K562 (cell line): ENCODE results near the gene C1orf105. TPM values are rescaled to one million over a fixed set of nuclear protein-coding genes. Genes with fewer than 3 reads are reported as not detected.

Experiments used
- ATAC-seq: fragments of 200-7000 bp; cut with Tn5 transposase; 3 replicates; pipeline ENCODE4 v1.9.1; 2020; ENCODE audit warnings: moderate library complexity
- BruUV-seq: library from RNA; stranded (reverse); fragments of 400-500 nt; replicated peaks from 2 replicates; lab custom pipeline; 2021; lab: Mats Ljungman, UMichigan
- CTCF ChIA-PET: fragments of 300-600 bp; formaldehyde crosslinking; extraction: SDS; loops from one replicate; lab custom pipeline; 2021; ENCODE audit warnings: low intra/inter-chr PET ratio; lab: Yijun Ruan, JAX
- POLR2A ChIA-PET: fragments of 300-600, 350-650 bp; sonication (Branson Sonifier 250); formaldehyde crosslinking; extraction: SDS; loops from one replicate; lab custom pipeline; 2021; ENCODE audit warnings: antibody characterized with exemption, inconsistent platforms; lab: Yijun Ruan, JAX
- DNase-seq, 4 experiments: peaks; one replicate each; pipeline versions ENCODE4 v3.0.0 to v3.0.0-alpha.2; 2011 to 2018; ENCODE audit warnings: low spot score in 3 of 4, mixed read lengths in 3 of 4; ENCODE audit errors: extremely low read depth in 1 of 4
- FAIRE-seq: peaks from 2 replicates; lab custom pipeline; 2011; peaks lifted over from hg19 to GRCh38; lab: Jason Lieb, UNC
- H2AFZ ChIP-seq: 2 replicates; pipeline ENCODE4 v1.6.0; 2011; ENCODE audit warnings: low read depth, low read length, control low read depth, inconsistent platforms
- H3K27ac ChIP-seq: fragments of 200-600 bp; 3 replicates; pipeline ENCODE4 v1.8.0; 2011; ENCODE audit warnings: low read depth, mild to moderate bottlenecking, control low read depth, inconsistent platforms, low read length, moderate library complexity, mixed read lengths; ENCODE audit errors: extremely low read depth
- H3K27me3 ChIP-seq, 2 experiments: fragments of 300-600 bp in 1 of 2; 2 replicates in 1 of 2; 3 replicates in 1 of 2; pipeline versions ENCODE4 v1.6.0 to v1.8.0; 2011; ENCODE audit warnings: inconsistent platforms in 2 of 2, low read length in 2 of 2, mild to moderate bottlenecking in 1 of 2, mixed read lengths in 1 of 2, moderate library complexity in 1 of 2; ENCODE audit not compliant: control insufficient read depth in 2 of 2, insufficient read depth in 2 of 2
- H3K36me3 ChIP-seq: fragments of 300-600 bp; 3 replicates; pipeline ENCODE4 v1.8.0; 2011; ENCODE audit warnings: mild to moderate bottlenecking, low read length, inconsistent platforms; ENCODE audit not compliant: control insufficient read depth, insufficient read depth
- H3K4me1 ChIP-seq, 2 experiments: fragments of 200-600 bp in 1 of 2; replicated peaks in 1 of 2; 2 replicates in 1 of 2; 3 replicates in 1 of 2; pipeline versions ENCODE4 v1.5.1 to v1.8.0; 2011; ENCODE audit warnings: inconsistent platforms in 2 of 2, low read length in 2 of 2, mild to moderate bottlenecking in 1 of 2, mixed read lengths in 1 of 2, moderate library complexity in 1 of 2; ENCODE audit not compliant: control insufficient read depth in 2 of 2, insufficient read depth in 2 of 2
- H3K4me2 ChIP-seq: 2 replicates; pipeline ENCODE4 v1.6.1; 2011; ENCODE audit warnings: low read length, control low read depth, inconsistent platforms, mixed read lengths; ENCODE audit not compliant: insufficient read depth
- H3K4me3 ChIP-seq: fragments of 200-600 bp; sonication (generic), shearing (Covaris generic); 2 replicates; pipeline ENCODE4 v1.5.1; 2016; ENCODE audit warnings: control low read depth, inconsistent platforms
- H3K79me2 ChIP-seq: fragments of 200-600 bp; 3 replicates; pipeline ENCODE4 v1.8.0; 2011; ENCODE audit warnings: low read length, inconsistent platforms; ENCODE audit not compliant: control insufficient read depth, insufficient read depth
- H3K9ac ChIP-seq, 2 experiments: 2 replicates each; pipeline versions ENCODE4 v1.6.0 to v1.6.1; 2011; ENCODE audit warnings: low read depth in 2 of 2, low read length in 2 of 2, control low read depth in 1 of 2, inconsistent platforms in 1 of 2, mild to moderate bottlenecking in 1 of 2, mixed read lengths in 1 of 2; ENCODE audit not compliant: insufficient read depth in 1 of 2
- H3K9me1 ChIP-seq: one replicate; pipeline ENCODE4 v1.6.0; 2011; ENCODE audit warnings: inconsistent platforms, mild to moderate bottlenecking, low read length, moderate library complexity; ENCODE audit not compliant: control insufficient read depth, insufficient read depth
- H3K9me3 ChIP-seq: replicated peaks from 2 replicates; pipeline ENCODE4 v1.5.1; 2011; ENCODE audit warnings: low read depth, low read length, inconsistent platforms; ENCODE audit not compliant: control insufficient read depth, insufficient read depth
- H4K20me1 ChIP-seq: replicated peaks from 2 replicates; pipeline ENCODE4 v1.6.1; 2011; ENCODE audit warnings: low read length, inconsistent platforms, mixed read lengths; ENCODE audit not compliant: control insufficient read depth, insufficient read depth
- BHLHE40 ChIP-seq: IDR thresholded peaks from 2 replicates; pipeline ENCODE4 v1.6.1; 2011; ENCODE audit warnings: low read length, improper control_type of control experiment
- GTF2A2 ChIP-seq: IDR thresholded peaks from 2 replicates; pipeline ENCODE4 v1.6.1; 2016; ENCODE audit warnings: mild to moderate bottlenecking, missing genetic modification characterization, missing compliant biosample characterization
- HMG20B ChIP-seq: fragments of 250-450 bp; sonication (Bioruptor Pico); IDR thresholded peaks from 2 replicates; pipeline ENCODE4 v1.5.0; 2021; ENCODE audit warnings: mild to moderate bottlenecking
- MAFG ChIP-seq: fragments of 450-650 bp; conservative IDR thresholded peaks from 2 replicates; pipeline ENCODE4 v1.6.1; 2016; ENCODE audit warnings: missing genetic modification characterization, missing compliant biosample characterization
- POLR3A ChIP-seq: IDR thresholded peaks from 2 replicates; pipeline ENCODE4 v1.6.1; 2011; ENCODE audit warnings: borderline replicate concordance, mild to moderate bottlenecking, moderate library complexity; ENCODE audit not compliant: insufficient read length, insufficient read depth; ENCODE audit errors: extremely low read depth
- SNIP1 ChIP-seq: fragments of 450-650 bp; IDR thresholded peaks from 2 replicates; pipeline ENCODE4 v1.7.1; 2017; ENCODE audit warnings: low read depth, mild to moderate bottlenecking
- TCFL5 ChIP-seq: fragments of 250-450 bp; sonication (Bioruptor Pico); conservative IDR thresholded peaks from 2 replicates; pipeline ENCODE4 v1.6.1; 2021; ENCODE audit warnings: mild to moderate bottlenecking, moderate library complexity, matching md5 sums
- ZBTB17 ChIP-seq: fragments of 450-650 bp; formaldehyde crosslinking; IDR thresholded peaks from 2 replicates; pipeline ENCODE4 v1.4.0; 2020; ENCODE audit warnings: mild to moderate bottlenecking
- WGBS: fragments of 100-300 bp; shearing (Covaris generic); methylation state at CpG from one replicate; pipeline ENCODE4 v1.1.6; 2016; ENCODE audit warnings: low coverage, mixed read lengths; ENCODE audit not compliant: insufficient coverage; ENCODE audit errors: missing lambda C conversion rate; 5-methylcytosine and 5-hydroxymethylcytosine counted together
- in situ Hi-C: fragments of 300-500 bp; cut with MboI; formaldehyde crosslinking; loops from 4 replicates; pipeline ENCODE4 v1.15.0; 2018; ENCODE audit warnings: inconsistent platforms, mixed read lengths
- intact Hi-C: fragments of 100-400 bp; cut with micrococcal nuclease; formaldehyde crosslinking; loops from 2 replicates; pipeline ENCODE4 v1.14.2; 2022
- polyA plus RNA-seq, 8 experiments: library from polyadenylated mRNA; depleted of rRNA in 4 of 8; stranded (reverse) in 5 of 8; unstranded in 3 of 8; fragments of >200 nt; fragmentation: Nextera tagmentation in 2 of 8; fragmentation: Illumina TruSeq in 1 of 8; extraction: Ambion mirVana in 2 of 8; extraction: Trizol in 1 of 8; gene quantifications; 2 replicates each; pipeline versions ENCODE4 v1.2.1 to v1.2.3, GENCODE V29; 2011 to 2014; ENCODE audit warnings: inconsistent platforms in 1 of 8, missing spikeins in 1 of 8
- total RNA-seq, 7 experiments: library from RNA; depleted of rRNA in 6 of 7; stranded (reverse); fragments of >200 nt in 6 of 7; fragmentation: Illumina TruSeq in 2 of 7; extraction: Trizol in 2 of 7; gene quantifications; 2 replicates each; pipeline versions ENCODE4 v1.2.1 to v1.2.3, GENCODE V29; 2011 to 2021; ENCODE audit warnings: low replicate concordance in 1 of 7
- TF ChIP-seq, protein P1 (sequence below): fragments of 250-450 bp; sonication (Bioruptor Pico); IDR thresholded peaks from 2 replicates; pipeline ENCODE4 v1.4.0; 2020; ENCODE audit warnings: mild to moderate bottlenecking, moderate library complexity, borderline replicate concordance
- TF ChIP-seq, protein P2 (sequence below), 2 experiments: IDR thresholded peaks; 2 replicates each; pipeline ENCODE4 v1.6.1; 2012; ENCODE audit warnings: improper control_type of control experiment in 2 of 2, low read depth in 2 of 2, low read length in 2 of 2, borderline replicate concordance in 1 of 2
- TF ChIP-seq, protein P3 (sequence below): fragments of 250-450 bp; sonication (Bioruptor Pico); IDR thresholded peaks from 2 replicates; pipeline ENCODE4 v1.8.0; 2022; ENCODE audit warnings: inconsistent platforms
- TF ChIP-seq, protein P4 (sequence below): sonication (generic); formaldehyde crosslinking; IDR thresholded peaks from 2 replicates; pipeline ENCODE4 v1.8.1; 2023; ENCODE audit warnings: mild to moderate bottlenecking, missing genetic modification reagents
- TF ChIP-seq, protein P5 (sequence below): fragments of 250-450 bp; sonication (Bioruptor Pico); IDR thresholded peaks from 2 replicates; pipeline ENCODE4 v1.8.0; 2021; ENCODE audit warnings: moderate library complexity, mild to moderate bottlenecking, inconsistent platforms

Gene C1orf105
- total and polyA plus RNA-seq, 9 of the 15 experiments (the other 6 are each of a cell fraction or from before 2014, with no cell fraction given) = 0.08 TPM; not detected in 8

DNA sequence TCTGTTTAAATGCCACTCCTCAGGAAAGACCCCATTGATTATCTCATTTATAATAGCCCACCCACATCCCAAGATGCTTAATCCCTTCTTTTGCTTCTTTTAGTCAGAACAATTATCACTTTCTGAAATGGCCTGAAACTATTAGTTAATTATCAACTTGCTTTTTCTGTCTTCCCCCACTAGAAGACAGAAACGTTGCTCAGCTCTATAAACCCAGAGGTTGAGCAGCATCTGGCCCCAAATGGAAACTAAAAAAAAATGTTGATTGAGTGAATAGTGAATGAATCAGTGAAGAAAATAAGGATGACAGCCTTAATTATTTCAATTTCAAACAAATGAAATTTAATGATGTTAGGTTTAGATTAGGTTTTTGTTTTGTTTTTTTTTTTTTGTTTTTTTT lies 61.6 kb downstream of the C1orf105 start:
- no peak for ATAC-seq
- 0% methylated on average over 1 of the region's 1 CpG for whole genome bisulfite sequencing
- Histone ChIP-seq H3K27me3 (no peaks in the 10 kb centered on the region), H2AFZ (no peak overlapping the region), H3K27ac (no peak overlapping the region), H3K9me3 (no peaks in the 10 kb centered on the region), H3K79me2 (no peaks in the 10 kb centered on the region), H3K9ac (no peak overlapping the region), H4K20me1 (no peaks in the 10 kb centered on the region), H3K36me3 (no peaks in the 10 kb centered on the region), H3K4me2 (no peak overlapping the region), H3K9me1 (no peaks in the 10 kb centered on the region), H3K4me3 (no peak overlapping the region), H3K4me1 (peaks cover 6 to 8% of the 10 kb centered on the region in 2 experiments)
- no peak for DNase-seq
- no TSS peak for BruUV-seq
- in situ Hi-C loops = no loop called here
- ChIA-PET POLR2A (interaction anchor here (0.9 to 2.1 kb wide), 2 partner anchors 9 to 51 kb away, joined by 3 to 7 read pairs; partner anchors contain the start of gene SUCO), CTCF (no interaction called here)
- no peak for FAIRE-seq
- intact Hi-C loops = no loop called here
- TF ChIP-seq MAFG = no peak
- TF ChIP-seq SNIP1 = no peak
- no peak for TF ChIP-seq TCFL5 (CRISPR knock-in tag)
- TF ChIP-seq, protein P1, sequence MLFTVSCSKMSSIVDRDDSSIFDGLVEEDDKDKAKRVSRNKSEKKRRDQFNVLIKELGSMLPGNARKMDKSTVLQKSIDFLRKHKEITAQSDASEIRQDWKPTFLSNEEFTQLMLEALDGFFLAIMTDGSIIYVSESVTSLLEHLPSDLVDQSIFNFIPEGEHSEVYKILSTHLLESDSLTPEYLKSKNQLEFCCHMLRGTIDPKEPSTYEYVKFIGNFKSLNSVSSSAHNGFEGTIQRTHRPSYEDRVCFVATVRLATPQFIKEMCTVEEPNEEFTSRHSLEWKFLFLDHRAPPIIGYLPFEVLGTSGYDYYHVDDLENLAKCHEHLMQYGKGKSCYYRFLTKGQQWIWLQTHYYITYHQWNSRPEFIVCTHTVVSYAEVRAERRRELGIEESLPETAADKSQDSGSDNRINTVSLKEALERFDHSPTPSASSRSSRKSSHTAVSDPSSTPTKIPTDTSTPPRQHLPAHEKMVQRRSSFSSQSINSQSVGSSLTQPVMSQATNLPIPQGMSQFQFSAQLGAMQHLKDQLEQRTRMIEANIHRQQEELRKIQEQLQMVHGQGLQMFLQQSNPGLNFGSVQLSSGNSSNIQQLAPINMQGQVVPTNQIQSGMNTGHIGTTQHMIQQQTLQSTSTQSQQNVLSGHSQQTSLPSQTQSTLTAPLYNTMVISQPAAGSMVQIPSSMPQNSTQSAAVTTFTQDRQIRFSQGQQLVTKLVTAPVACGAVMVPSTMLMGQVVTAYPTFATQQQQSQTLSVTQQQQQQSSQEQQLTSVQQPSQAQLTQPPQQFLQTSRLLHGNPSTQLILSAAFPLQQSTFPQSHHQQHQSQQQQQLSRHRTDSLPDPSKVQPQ = no peak
- TF ChIP-seq HMG20B (CRISPR knock-in tag) = no peak
- TF ChIP-seq, protein P2, sequence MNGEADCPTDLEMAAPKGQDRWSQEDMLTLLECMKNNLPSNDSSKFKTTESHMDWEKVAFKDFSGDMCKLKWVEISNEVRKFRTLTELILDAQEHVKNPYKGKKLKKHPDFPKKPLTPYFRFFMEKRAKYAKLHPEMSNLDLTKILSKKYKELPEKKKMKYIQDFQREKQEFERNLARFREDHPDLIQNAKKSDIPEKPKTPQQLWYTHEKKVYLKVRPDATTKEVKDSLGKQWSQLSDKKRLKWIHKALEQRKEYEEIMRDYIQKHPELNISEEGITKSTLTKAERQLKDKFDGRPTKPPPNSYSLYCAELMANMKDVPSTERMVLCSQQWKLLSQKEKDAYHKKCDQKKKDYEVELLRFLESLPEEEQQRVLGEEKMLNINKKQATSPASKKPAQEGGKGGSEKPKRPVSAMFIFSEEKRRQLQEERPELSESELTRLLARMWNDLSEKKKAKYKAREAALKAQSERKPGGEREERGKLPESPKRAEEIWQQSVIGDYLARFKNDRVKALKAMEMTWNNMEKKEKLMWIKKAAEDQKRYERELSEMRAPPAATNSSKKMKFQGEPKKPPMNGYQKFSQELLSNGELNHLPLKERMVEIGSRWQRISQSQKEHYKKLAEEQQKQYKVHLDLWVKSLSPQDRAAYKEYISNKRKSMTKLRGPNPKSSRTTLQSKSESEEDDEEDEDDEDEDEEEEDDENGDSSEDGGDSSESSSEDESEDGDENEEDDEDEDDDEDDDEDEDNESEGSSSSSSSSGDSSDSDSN (IDR thresholded peaks at IDR 0.05; ENCODE audit: borderline replicate concordance in 1 of 2, low read depth in 2 of 2, low read length in 2 of 2) = no peak
- no peak for TF ChIP-seq POLR3A
- no peak for TF ChIP-seq GTF2A2 (tag)
- TF ChIP-seq, protein P3, sequence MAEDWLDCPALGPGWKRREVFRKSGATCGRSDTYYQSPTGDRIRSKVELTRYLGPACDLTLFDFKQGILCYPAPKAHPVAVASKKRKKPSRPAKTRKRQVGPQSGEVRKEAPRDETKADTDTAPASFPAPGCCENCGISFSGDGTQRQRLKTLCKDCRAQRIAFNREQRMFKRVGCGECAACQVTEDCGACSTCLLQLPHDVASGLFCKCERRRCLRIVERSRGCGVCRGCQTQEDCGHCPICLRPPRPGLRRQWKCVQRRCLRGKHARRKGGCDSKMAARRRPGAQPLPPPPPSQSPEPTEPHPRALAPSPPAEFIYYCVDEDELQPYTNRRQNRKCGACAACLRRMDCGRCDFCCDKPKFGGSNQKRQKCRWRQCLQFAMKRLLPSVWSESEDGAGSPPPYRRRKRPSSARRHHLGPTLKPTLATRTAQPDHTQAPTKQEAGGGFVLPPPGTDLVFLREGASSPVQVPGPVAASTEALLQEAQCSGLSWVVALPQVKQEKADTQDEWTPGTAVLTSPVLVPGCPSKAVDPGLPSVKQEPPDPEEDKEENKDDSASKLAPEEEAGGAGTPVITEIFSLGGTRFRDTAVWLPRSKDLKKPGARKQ = no peak
- no peak for TF ChIP-seq BHLHE40
- no peak for TF ChIP-seq ZBTB17 (CRISPR knock-in tag)
- TF ChIP-seq, protein P4, sequence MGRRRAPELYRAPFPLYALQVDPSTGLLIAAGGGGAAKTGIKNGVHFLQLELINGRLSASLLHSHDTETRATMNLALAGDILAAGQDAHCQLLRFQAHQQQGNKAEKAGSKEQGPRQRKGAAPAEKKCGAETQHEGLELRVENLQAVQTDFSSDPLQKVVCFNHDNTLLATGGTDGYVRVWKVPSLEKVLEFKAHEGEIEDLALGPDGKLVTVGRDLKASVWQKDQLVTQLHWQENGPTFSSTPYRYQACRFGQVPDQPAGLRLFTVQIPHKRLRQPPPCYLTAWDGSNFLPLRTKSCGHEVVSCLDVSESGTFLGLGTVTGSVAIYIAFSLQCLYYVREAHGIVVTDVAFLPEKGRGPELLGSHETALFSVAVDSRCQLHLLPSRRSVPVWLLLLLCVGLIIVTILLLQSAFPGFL = no peak
- TF ChIP-seq, protein P5, sequence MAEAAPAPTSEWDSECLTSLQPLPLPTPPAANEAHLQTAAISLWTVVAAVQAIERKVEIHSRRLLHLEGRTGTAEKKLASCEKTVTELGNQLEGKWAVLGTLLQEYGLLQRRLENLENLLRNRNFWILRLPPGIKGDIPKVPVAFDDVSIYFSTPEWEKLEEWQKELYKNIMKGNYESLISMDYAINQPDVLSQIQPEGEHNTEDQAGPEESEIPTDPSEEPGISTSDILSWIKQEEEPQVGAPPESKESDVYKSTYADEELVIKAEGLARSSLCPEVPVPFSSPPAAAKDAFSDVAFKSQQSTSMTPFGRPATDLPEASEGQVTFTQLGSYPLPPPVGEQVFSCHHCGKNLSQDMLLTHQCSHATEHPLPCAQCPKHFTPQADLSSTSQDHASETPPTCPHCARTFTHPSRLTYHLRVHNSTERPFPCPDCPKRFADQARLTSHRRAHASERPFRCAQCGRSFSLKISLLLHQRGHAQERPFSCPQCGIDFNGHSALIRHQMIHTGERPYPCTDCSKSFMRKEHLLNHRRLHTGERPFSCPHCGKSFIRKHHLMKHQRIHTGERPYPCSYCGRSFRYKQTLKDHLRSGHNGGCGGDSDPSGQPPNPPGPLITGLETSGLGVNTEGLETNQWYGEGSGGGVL (CRISPR knock-in tag) = no peak
